Panc1 (cell line): ENCODE measurements around the gene FRK.

Experiments used
- POLR2AphosphoS5 ChIP-seq: IDR thresholded peaks from 2 replicates; pipeline ENCODE4 v1.6.1; 2012; ENCODE audit warnings: mild to moderate bottlenecking, low read depth, low read length, moderate library complexity
- TCF7L2 ChIP-seq: IDR thresholded peaks from 2 replicates; pipeline ENCODE4 v1.6.1; 2011; ENCODE audit warnings: mild to moderate bottlenecking, low read depth, low read length, inconsistent platforms
- TF ChIP-seq, protein P1 (sequence below): fragments of 450-650 bp; IDR thresholded peaks from 2 replicates; pipeline ENCODE4 v1.5.1; 2017; ENCODE audit warnings: mild to moderate bottlenecking
- TF ChIP-seq, protein P2 (sequence below), 2 experiments: IDR thresholded peaks; 2 replicates each; pipeline ENCODE4 v1.6.1; 2011 to 2012; ENCODE audit warnings: low read depth in 2 of 2, control low read depth in 1 of 2, low read length in 1 of 2, mild to moderate bottlenecking in 1 of 2, moderate library complexity in 1 of 2; ENCODE audit not compliant: insufficient read depth in 1 of 2

DNA sequence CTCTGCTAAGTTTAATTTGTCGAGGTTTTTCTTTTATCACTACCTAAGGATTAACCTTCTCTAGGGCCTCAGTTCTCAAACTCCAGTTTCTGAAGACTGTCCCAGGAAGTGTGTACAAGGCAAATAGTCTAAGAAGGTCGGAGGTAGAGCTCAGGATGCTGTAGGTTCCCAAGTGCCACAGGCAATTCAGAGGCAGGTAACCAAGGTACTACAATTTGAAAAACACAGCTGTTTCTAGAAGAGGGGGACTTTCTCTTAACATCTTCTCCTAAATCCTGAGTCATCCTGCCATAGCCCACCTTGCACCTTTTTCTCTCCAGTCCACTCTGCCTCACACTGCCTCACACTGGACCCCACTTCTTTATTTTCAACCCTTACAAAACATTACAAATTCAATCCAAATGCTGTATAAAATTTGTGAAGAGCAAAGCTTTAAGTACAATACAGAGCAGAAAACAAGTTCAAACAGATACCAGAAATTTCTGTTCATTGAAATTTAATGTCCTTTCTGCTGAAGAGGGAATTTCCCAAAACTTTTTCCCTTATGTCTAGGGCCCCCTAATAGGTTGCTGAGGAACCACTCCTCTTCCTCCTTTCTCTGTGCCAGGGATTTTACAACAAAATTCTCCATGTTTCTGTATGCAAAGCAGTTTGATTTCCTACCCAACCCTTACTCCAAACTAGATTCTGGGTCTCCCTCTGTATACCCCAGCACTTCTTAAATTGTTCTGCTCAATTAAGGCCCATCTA is 43.0 kb downstream of the FRK start:
- TF ChIP-seq, protein P1, sequence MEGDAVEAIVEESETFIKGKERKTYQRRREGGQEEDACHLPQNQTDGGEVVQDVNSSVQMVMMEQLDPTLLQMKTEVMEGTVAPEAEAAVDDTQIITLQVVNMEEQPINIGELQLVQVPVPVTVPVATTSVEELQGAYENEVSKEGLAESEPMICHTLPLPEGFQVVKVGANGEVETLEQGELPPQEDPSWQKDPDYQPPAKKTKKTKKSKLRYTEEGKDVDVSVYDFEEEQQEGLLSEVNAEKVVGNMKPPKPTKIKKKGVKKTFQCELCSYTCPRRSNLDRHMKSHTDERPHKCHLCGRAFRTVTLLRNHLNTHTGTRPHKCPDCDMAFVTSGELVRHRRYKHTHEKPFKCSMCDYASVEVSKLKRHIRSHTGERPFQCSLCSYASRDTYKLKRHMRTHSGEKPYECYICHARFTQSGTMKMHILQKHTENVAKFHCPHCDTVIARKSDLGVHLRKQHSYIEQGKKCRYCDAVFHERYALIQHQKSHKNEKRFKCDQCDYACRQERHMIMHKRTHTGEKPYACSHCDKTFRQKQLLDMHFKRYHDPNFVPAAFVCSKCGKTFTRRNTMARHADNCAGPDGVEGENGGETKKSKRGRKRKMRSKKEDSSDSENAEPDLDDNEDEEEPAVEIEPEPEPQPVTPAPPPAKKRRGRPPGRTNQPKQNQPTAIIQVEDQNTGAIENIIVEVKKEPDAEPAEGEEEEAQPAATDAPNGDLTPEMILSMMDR, result no peak
- TF ChIP-seq POLR2AphosphoS5, result no peak
- TF ChIP-seq, protein P2, sequence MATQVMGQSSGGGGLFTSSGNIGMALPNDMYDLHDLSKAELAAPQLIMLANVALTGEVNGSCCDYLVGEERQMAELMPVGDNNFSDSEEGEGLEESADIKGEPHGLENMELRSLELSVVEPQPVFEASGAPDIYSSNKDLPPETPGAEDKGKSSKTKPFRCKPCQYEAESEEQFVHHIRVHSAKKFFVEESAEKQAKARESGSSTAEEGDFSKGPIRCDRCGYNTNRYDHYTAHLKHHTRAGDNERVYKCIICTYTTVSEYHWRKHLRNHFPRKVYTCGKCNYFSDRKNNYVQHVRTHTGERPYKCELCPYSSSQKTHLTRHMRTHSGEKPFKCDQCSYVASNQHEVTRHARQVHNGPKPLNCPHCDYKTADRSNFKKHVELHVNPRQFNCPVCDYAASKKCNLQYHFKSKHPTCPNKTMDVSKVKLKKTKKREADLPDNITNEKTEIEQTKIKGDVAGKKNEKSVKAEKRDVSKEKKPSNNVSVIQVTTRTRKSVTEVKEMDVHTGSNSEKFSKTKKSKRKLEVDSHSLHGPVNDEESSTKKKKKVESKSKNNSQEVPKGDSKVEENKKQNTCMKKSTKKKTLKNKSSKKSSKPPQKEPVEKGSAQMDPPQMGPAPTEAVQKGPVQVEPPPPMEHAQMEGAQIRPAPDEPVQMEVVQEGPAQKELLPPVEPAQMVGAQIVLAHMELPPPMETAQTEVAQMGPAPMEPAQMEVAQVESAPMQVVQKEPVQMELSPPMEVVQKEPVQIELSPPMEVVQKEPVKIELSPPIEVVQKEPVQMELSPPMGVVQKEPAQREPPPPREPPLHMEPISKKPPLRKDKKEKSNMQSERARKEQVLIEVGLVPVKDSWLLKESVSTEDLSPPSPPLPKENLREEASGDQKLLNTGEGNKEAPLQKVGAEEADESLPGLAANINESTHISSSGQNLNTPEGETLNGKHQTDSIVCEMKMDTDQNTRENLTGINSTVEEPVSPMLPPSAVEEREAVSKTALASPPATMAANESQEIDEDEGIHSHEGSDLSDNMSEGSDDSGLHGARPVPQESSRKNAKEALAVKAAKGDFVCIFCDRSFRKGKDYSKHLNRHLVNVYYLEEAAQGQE (IDR thresholded peaks at IDR 0.05; ENCODE audit: insufficient read depth in 1 of 2, low read depth in 2 of 2, low read length in 1 of 2), result no peak
- TF ChIP-seq TCF7L2, result no peak
